Colonic mucosa (tissue), 4 donors: ENCODE results near the gene LMF1. TPM values are rescaled to one million over a fixed set of nuclear protein-coding genes. Genes with fewer than 3 reads are reported as not detected.
"Not testable (repeated sequence)": the region's sequence is repeated elsewhere in the genome, so short reads cannot be mapped to it uniquely, and the experiment has no call there.

Source experiments
- DNase-seq: peaks from one replicate; pipeline ENCODE4 v3.0.0-alpha.2; 2020
- H3K27ac ChIP-seq: fragments of 200-600 bp; one replicate; pipeline ENCODE4 v1.8.0; 2021
- H3K27me3 ChIP-seq: fragments of 200-600 bp; one replicate; pipeline ENCODE4 v1.8.0; 2021
- H3K36me3 ChIP-seq: fragments of 200-600 bp; one replicate; pipeline ENCODE4 v1.8.0; 2021
- H3K4me1 ChIP-seq: fragments of 200-600 bp; one replicate; pipeline ENCODE4 v1.8.0; 2021; ENCODE audit warnings: mild to moderate bottlenecking
- H3K4me3 ChIP-seq: fragments of 200-600 bp; one replicate; pipeline ENCODE4 v1.8.0; 2021
- H3K9ac ChIP-seq, 2 donors: one replicate each; pipeline ENCODE4 v1.7.0; 2013; ENCODE audit warnings: control low read depth in 2 of 2, low read depth in 2 of 2, low read length in 2 of 2
- H3K9me3 ChIP-seq: fragments of 200-600 bp; one replicate; pipeline ENCODE4 v1.8.0; 2021
- CTCF ChIP-seq: fragments of 200-600 bp; IDR thresholded peaks from one replicate; pipeline ENCODE4 v1.8.0; 2022; ENCODE audit warnings: antibody characterized with exemption, mild to moderate bottlenecking
- intact Hi-C: fragments of 100-400 bp; cut with DNase I; formaldehyde crosslinking; loops from one replicate; pipeline ENCODE4 v1.14.1; 2022
- total RNA-seq, 2 donors: library from RNA; stranded (reverse); fragmentation: NEBNext Ultra II Directional in 1 of 2; extraction: Animal tissue kit (Norgen Biotek cat#: 25700) in 1 of 2; gene quantifications; one replicate each; pipeline ENCODE4 v1.2.1, GENCODE V29; 2021
- donor health status: healthy.
- donor health status: DM: no; HTN: no; CAD: no.
- donor health status: DM: no; HTN: no; CAD: no.

Gene LMF1
- total RNA-seq, 2 donors from 2014 or later = 8.4 to 12.8 TPM

DNA sequence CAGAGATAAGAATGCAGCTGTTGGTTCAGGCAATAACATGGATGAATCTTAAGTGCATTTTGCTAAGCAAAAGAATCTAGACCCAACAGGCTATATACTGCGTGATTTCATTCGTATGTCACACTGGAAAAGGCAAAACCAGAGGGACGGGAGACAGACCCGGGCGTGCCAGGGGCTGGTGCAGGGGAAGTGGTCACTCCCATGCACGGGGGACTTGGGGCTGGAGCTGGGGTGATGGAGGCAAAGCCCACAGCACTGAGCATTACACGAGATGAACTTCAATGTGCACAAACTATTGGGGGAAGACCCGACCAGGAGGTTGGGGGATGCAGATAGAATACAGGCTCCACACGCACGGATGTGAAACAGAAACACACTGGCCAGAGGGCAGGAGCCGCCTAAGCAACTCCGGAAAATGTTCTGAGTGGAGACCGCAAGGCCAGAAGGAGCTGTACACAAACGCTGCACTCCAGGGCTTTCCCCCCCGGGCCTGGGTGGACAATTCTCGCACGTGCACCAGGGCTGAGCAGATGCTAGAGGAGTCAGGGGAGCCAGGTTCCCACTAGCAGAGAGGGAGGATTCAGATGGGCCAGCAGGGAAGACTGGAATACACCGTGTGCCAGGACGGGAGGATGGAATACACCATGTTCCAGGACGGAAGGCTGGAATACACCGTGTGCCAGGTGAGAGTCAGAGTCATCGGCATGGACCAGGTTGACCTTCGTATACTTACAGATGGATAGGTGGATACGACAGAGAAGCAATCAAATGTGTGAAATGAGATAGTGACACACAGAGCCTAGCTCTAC is 11.3 kb downstream of the LMF1 start:
- no peaks in the 10 kb centered on the region for H3K9me3 ChIP-seq
- H3K4me1 ChIP-seq = no peaks in the 10 kb centered on the region
- H3K4me3 ChIP-seq = no peak overlapping the region
- TF ChIP-seq CTCF = no peak
- H3K9ac ChIP-seq = no peak overlapping the region
- intact Hi-C loops = no loop called here
- H3K36me3 ChIP-seq = no peaks in the 10 kb centered on the region
- no peaks in the 10 kb centered on the region for H3K27me3 ChIP-seq
- no peak for DNase-seq
- no peak overlapping the region for H3K27ac ChIP-seq

DNA sequence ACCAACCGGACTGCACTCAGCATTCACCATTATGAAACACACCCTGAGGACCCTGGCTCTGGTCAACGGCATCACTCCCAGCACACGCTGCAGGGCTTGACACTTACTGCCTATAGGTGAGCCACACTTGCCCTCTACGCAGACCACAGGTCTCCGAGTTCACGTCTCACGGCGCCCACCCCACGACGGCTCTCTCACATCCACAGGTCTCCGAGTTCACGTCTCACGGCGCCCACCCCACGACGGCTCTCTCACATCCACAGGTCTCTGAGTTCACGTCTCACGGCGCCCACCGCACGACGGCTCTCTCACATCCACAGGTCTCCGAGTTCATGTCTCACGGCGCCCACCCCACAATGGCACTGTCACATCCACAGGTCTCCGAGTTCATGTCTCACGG is 15.0 kb downstream of the LMF1 start:
- H3K9ac ChIP-seq, H3K27me3 ChIP-seq, H3K9me3 ChIP-seq, H3K4me3 ChIP-seq, DNase-seq, intact Hi-C loops, H3K36me3 ChIP-seq, H3K27ac ChIP-seq, H3K4me1 ChIP-seq: not testable (repeated sequence)

GRCh38 chr16:953818-954217 is 17.0 kb downstream of the LMF1 start:
- H3K4me1 ChIP-seq, H3K4me3 ChIP-seq, H3K27ac ChIP-seq, H3K36me3 ChIP-seq, H3K9me3 ChIP-seq, H3K9ac ChIP-seq, DNase-seq, H3K27me3 ChIP-seq, intact Hi-C loops: not testable (repeated sequence)

DNA sequence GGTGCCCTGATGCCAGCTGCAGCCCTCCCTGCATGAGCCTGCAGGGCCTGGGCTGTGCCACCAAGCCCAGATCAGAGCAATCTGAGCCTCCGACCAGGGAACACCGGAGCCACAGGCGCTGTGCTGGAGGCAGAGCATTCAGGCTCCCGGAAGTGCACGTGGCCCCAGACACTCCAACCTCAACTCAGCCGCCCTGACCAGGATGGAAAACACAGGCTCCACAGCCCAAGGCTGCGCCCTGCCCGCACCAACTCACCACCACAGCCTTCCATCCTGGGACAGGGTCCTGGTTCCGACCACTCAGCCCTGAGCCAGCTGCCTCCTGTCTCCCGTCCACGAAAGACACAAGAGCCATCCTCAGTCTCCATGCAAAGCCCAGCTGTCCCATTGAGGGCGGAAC is 18.5 kb downstream of the LMF1 start:
- Histone ChIP-seq H3K27ac (no peak overlapping the region), H3K9ac (no peak overlapping the region), H3K9me3 (no peaks in the 10 kb centered on the region), H3K27me3 (no peaks in the 10 kb centered on the region), H3K36me3 (no peaks in the 10 kb centered on the region), H3K4me3 (no peak overlapping the region), H3K4me1 (no peaks in the 10 kb centered on the region)
- intact Hi-C loops = no loop called here
- DNase-seq = no peak
- TF ChIP-seq CTCF = no peak

DNA sequence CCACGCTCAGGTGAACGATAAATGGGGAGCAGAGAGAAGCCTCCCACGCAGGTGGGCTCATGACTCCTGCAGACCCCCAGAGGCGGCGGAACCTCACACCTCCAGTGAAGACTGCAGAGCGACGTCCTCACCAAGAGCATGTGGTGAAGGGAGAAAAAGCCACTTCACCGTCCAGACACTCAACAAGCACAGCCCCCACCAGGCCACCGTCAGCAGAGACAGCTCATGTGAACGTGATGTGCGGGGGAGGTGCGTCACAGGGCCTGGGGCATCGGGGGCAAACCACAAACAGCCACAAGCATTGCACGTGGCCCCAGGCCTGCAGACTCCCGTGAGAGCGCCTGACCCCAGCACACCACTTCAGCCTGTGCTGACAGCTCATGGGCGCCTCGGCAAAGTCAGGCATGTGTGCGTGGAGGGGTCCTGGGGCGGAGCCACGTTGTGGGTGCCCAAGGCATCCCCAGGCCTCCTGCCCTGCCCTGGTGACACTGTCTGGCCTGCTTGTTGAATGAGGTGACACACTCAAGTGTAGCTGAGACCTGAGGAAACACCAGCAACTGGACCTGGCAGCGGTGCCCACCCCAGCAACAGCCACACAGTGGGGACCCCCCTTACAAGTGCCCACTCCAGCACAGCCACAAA is 19.0 kb downstream of the LMF1 start:
- intact Hi-C loops = no loop called here
- DNase-seq = no peak
- H3K27ac ChIP-seq = no peak overlapping the region
- no peak overlapping the region for H3K9ac ChIP-seq
- H3K36me3 ChIP-seq = no peaks in the 10 kb centered on the region
- no peaks in the 10 kb centered on the region for H3K9me3 ChIP-seq
- H3K4me3 ChIP-seq = no peak overlapping the region
- no peaks in the 10 kb centered on the region for H3K4me1 ChIP-seq
- H3K27me3 ChIP-seq = no peaks in the 10 kb centered on the region
- TF ChIP-seq CTCF = no peak

- intact Hi-C loops, DNase-seq, H3K27me3 ChIP-seq, H3K4me1 ChIP-seq, H3K9me3 ChIP-seq, H3K36me3 ChIP-seq, H3K27ac ChIP-seq, H3K9ac ChIP-seq, H3K4me3 ChIP-seq: not testable (repeated sequence)
Observed at GRCh38 chr16:950733-951573, 19.8 kb downstream of the LMF1 start.

- DNase-seq, H3K27me3 ChIP-seq, H3K9ac ChIP-seq, H3K9me3 ChIP-seq, H3K36me3 ChIP-seq, intact Hi-C loops, H3K4me1 ChIP-seq, H3K27ac ChIP-seq, H3K4me3 ChIP-seq: not testable (repeated sequence)
Observed at GRCh38 chr16:948767-949166, 22.0 kb downstream of the LMF1 start.

DNA sequence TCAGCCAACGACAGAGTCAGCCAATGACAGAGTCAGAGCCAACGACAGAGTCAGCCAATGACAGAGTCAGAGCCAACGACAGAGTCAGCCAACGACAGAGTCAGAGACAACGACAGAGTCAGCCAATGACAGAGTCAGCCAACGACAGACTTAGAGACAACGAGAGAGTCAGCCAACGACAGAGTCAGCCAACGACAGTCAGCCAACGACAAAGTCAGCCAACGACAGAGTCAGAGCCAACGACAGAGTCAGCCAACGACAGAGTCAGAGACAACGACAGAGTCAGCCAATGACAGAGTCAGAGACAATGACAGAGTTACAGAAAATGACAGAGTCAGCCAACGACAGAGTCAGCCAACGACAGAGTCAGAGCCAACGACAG is 22.9 kb downstream of the LMF1 start:
- H3K4me3 ChIP-seq, H3K36me3 ChIP-seq, H3K9ac ChIP-seq, intact Hi-C loops, H3K27ac ChIP-seq, H3K27me3 ChIP-seq, H3K4me1 ChIP-seq, H3K9me3 ChIP-seq, DNase-seq: not testable (repeated sequence)
